HG03457 (cell line): Measurements from ENCODE around the gene ACOXL.
"Not testable (repeated sequence)": the region's sequence is repeated elsewhere in the genome, so short reads cannot be mapped to it uniquely, and the experiment has no call there.

ENCODE experiments used
- ATAC-seq: cut with Tn5 transposase; IDR thresholded peaks from one replicate; pipeline ENCODE4 v1.9.1; 2021; ENCODE audit warnings: moderate number of reproducible peaks; ENCODE audit not compliant: unreplicated experiment

The ACOXL gene

GRCh38 chr2:111053266-111053665, 320.9 kb downstream of the ACOXL start:
- ATAC-seq = no peak

GRCh38 chr2:111053825-111054515, 321.6 kb downstream of the ACOXL start:
- no peak for ATAC-seq

- ATAC-seq = peak; percentile 45
Observed at GRCh38 chr2:111054791-111055691, 322.7 kb downstream of the ACOXL start.

- no peak for ATAC-seq
Observed at GRCh38 chr2:111055735-111056134, 323.4 kb downstream of the ACOXL start.

- no peak for ATAC-seq
Observed at GRCh38 chr2:111057045-111057444, 324.7 kb downstream of the ACOXL start.

GRCh38 chr2:111057721-111058120, 325.3 kb downstream of the ACOXL start:
- no peak for ATAC-seq

GRCh38 chr2:111058264-111058663, 325.9 kb downstream of the ACOXL start:
- no peak for ATAC-seq

- no peak for ATAC-seq
Observed at GRCh38 chr2:111061191-111061590, 328.8 kb downstream of the ACOXL start.

- ATAC-seq = no peak
Observed at GRCh38 chr2:111062417-111062816, 330.0 kb downstream of the ACOXL start.

- no peak for ATAC-seq
Observed at GRCh38 chr2:111066062-111066593, 333.8 kb downstream of the ACOXL start.

- ATAC-seq = no peak
Observed at GRCh38 chr2:111068435-111069058, 336.2 kb downstream of the ACOXL start.

- no peak for ATAC-seq
Observed at GRCh38 chr2:111069722-111070121, 337.3 kb downstream of the ACOXL start.

GRCh38 chr2:111071600-111072171, 339.3 kb downstream of the ACOXL start:
- ATAC-seq = no peak

GRCh38 chr2:111072220-111072871, 340.0 kb downstream of the ACOXL start:
- no peak for ATAC-seq

GRCh38 chr2:111082659-111083058, 350.3 kb downstream of the ACOXL start:
- ATAC-seq = not testable (repeated sequence)

GRCh38 chr2:111091811-111092211, 359.4 kb downstream of the ACOXL start:
- no peak for ATAC-seq

- no peak for ATAC-seq
Observed at GRCh38 chr2:111094691-111095090, 362.3 kb downstream of the ACOXL start.

- ATAC-seq = no peak
Observed at GRCh38 chr2:111095434-111095833, 363.1 kb downstream of the ACOXL start.

GRCh38 chr2:111099402-111099801, 367.0 kb downstream of the ACOXL start:
- ATAC-seq = no peak

GRCh38 chr2:111100087-111100764, 367.9 kb downstream of the ACOXL start:
- peak; percentile 14 for ATAC-seq
